ENCODE results near the gene FAM50A. TPM values are rescaled to one million over a fixed set of nuclear protein-coding genes. Genes with fewer than 3 reads are reported as not detected.

Gene FAM50A
- total RNA-seq, 1 donor from 2014 or later, result 19.3 TPM

DNA sequence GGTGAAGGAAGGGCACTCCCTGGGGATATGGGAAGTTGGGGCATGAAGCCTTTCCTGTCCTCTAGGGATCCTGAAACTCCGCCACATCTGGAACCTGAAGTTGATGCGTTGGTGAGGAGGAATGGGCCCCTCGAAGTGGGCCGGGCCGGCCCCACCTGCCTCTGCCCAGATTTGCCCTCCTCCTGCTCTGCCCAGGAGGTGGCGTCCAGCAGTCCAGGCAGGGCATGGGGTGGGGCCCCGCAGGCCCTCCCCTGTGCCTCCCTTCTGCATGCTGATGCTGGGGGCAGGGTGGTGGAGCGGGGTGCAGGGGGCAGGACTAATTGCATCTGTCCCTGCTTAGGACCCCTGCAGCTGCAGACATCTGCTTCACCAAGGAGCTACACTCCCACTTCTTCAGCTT lies 30.8 kb upstream of the FAM50A start:
- no peak for DNase-seq (ENCODE audit: low spot score)

DNA sequence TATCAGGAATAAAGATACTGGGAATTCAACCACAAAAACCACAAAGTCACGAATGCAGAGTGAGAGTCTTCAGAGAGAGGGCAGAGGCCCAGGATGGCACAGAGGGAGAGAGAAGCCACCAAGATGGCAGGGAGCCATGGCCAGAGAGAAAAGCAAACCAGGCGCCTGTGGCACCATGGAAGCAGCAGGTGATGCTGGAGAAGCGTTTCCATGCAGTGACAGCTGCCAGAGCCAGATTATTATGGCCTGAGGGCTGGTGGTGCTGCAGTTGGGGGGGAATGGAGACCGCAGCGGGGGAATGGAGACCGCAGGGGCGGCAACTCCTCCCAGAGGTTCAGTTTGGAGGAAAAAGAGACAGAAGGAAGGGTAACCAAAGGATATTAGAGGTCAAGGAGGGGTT lies 26.8 kb upstream of the FAM50A start:
- DNase-seq (ENCODE audit: low spot score), result no peak

DNA sequence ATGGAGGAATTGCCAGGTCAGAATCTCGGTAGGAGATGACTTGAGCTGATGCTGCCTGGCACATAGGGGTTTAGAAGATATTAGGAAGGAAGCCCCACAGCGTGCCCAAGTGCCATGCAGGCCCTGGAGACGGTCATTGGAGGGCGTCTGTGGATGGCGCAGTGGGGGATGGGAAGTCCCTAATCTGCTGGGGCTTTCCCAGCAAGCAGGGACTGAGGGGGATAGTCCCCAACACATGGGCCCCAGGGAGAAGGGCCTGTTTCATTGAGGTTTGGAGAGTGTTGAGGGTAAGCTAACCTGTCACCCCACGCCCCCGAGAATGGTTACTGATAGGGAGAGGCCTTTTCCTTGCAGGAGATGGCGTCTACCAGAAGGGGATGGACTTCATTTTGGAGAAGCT lies 24.8 kb upstream of the FAM50A start:
- DNase-seq (ENCODE audit: low spot score), result no peak

DNA sequence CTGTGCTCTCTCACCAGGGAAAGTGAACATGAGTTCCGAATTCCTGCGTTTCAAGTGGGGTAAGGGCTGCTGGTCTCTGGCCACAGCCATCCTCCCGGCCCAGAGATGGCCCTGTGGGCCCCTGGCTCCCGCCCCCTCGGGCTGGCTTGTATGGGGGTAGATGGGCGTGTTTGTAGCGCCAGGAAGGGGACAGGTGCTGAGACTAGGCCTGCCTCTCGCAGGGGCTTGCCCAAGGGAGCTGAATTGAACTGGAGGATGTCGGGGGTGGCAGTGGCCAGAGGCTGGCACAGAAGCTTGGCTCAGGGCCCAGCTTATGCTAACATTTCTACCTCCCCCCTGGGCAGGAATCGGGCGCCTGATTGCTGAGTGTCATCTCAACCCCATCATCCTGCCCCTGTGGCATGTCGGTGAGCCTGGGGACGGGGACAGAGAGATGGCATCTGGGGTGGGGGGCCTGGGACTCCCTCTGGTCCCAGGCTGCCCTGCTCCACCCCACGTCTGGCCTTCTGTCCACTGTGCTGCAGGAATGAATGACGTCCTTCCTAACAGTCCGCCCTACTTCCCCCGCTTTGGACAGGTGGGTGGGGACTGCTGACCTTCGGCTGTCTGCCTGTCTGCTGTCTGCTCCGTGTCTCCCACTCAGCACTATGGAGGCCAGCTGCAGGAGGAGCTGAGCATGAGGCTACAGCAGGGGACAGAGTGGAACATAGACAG lies 24.1 kb upstream of the FAM50A start:
- DNase-seq (ENCODE audit: low spot score), result no peak

DNA sequence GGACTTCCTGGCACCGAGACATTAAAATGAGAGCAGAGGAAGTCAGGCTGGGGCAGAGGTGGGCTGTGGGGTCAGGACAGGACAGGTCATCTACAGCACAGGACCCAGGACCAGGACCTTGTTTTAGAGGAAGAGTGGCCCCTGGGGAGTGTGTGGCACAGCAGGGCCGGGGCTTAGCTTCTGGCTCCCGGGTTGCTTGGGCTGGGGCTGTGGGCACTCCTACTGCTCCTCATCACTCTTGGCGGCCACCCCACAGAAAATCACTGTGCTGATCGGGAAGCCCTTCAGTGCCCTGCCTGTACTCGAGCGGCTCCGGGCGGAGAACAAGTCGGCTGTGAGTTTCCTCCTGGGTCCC lies 23.6 kb upstream of the FAM50A start:
- no peak for DNase-seq (ENCODE audit: low spot score)

DNA sequence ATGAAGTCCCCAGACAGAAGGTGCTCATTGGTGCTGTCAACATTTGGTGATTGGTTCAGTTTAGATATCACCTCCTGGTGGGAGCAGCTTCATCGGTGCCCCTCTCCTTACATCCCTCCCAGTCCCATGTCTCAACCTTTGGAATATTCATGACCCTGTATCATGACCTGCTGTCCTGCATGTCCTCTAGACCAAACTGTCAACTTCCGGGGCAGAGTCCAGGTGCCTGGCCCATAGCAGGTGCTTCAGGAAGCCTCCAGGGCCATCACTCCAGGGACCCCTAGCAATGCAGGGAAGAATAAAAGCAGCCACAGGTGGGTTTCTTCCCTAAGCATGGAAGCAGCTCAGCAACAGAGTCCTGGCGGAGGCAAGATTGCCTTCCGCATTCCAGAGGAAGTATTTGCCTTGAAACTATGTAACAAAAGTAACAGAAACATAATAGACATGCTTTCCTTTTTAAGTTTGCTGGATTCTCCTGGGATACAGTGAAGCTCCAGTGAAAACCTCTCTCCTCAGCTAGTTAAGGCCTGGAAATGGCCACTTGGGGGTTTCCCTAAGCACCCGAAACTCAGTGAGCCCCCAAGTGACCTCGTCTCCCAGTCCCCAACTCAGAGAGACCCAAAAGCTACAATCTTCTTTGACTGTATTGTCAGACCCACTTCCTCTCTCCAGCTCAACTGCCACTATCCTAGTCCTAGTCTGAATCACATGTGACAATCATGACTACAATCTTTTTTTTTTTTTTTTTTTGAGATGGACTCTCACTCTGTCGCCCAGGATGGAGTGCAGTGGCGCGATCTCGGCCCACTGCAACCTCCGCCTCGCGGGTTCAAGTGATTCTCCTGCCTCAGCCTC lies 16.8 kb upstream of the FAM50A start:
- no peak for DNase-seq (ENCODE audit: low spot score)

DNA sequence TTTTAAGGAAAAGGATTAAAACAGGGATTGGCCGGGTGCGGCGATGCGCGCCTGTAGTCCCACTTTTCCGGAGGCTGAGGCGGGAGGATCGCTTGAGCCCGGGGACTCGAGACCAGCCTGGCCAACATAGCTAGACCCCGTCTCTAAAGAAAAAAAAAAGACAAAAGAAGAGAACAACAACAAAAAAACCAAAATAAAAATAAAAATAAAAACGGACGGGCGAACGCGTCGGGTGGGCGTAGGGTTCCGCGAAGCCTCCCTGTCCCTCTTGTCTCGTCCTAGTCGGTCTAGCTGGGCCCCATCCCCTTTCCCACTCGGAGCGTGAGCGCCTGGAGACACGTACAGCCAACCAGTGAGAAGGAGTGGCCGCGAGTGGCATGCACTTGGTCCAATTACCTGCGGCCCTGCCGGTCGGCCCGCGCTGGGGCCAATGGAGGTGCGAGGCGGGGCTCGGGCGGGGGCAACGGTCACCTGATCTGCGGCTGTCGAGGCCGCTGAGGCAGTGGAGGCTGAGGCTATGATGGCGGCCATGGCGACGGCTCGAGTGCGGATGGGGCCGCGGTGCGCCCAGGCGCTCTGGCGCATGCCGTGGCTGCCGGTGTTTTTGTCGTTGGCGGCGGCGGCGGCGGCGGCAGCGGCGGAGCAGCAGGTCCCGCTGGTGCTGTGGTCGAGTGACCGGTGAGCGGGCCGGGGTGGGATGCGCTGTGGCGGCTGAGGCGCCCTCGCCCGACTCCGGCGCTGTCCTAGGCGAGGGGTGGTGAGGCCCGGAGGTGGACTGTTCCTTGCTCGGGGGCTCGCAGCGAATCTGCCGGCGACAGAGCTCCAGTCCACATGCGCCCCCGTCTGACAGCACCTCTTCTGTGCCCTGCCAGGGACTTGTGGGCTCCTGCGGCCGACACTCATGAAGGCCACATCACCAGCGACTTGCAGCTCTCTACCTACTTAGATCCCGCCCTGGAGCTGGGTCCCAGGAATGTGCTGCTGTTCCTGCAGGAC lies 15.5 kb upstream of the FAM50A start, which contains the start of gene ATP6AP1:
ATP6AP1 (plus strand) TSS at position 502 of the 996 bp plus-strand sequence; CDS start at position 518, 16 bp downstream.
- peak; percentile 95 for DNase-seq (ENCODE audit: low spot score)

DNA sequence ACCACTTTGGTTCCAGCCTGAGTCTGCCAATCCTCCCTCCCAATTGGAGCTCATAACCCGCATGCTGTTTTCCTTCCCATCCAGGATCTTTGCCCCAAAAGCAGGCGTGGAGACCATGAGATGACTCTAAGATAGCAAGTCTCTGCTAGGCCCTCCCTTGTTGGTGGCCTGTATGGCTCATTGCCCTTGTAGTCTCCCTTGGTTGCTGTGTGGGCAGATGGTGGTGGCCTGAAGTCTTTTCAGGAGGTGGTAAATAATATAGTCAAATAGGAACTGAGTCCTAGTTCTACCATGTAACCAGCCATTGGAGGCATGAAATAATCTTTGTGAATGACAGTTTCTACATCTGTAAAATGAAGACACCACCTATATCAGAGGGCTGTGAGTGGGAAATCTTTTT lies 14.2 kb upstream of the FAM50A start:
- DNase-seq (ENCODE audit: low spot score), result no peak

DNA sequence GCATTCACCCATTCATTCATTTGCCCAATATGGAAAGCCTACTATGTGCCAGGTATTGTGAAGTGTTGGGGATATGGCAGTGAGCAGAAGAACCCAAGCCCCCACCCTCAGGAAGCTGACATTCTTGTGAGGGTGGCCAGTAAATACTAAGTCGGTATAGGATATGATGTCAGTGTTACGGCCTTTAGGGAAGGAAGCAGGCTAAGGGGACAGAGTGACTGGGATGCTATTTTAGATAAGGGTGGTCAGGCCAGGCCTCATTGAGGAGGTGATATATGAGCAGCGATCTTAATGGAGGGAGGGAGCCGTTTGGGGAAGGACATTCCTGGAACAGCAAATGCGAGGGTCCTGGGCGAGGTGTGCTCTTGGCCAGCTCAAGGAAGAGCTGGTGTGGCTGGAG lies 13.5 kb upstream of the FAM50A start:
- DNase-seq (ENCODE audit: low spot score), result no peak

DNA sequence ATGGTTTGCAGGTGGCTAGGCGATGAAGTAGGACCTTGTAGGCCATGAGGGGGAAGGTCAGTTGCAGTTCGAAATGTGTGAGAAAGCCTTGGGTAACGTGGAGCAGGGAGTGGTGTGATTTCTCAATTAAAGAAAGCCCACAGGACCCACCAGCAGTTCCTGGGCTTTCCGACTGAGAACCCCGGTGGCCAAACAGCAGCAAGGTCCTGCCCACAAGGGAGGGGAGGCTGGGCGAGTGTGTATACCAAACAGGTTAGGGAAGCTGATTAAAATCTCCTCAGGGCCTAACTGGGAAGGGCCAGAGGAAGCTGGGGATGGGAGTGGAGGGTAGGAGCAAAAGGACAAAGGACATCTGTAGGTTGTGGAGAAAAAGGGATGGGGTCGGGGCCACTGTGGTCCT lies 13.0 kb upstream of the FAM50A start:
- DNase-seq (ENCODE audit: low spot score), result no peak

DNA sequence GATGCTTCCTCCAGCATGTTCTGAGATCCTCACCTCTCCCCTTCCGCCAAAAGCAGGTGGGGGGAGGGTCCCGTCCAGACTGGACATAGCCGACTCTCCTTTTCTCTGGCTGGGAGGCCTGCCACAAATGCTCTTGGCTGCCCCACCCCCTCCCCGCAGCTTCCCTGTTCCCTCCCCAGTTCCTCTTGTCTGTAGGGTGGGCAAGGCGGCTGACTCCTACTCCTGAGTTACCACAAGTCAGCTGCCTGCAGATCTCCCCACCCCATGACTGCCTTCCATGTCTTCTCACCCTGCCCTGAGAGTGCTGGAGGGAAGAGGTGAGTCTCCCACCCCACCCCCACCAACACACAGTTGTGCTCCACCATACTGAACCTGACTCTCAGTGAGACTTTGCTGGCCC lies 12.6 kb upstream of the FAM50A start:
- no peak for DNase-seq (ENCODE audit: low spot score)

DNA sequence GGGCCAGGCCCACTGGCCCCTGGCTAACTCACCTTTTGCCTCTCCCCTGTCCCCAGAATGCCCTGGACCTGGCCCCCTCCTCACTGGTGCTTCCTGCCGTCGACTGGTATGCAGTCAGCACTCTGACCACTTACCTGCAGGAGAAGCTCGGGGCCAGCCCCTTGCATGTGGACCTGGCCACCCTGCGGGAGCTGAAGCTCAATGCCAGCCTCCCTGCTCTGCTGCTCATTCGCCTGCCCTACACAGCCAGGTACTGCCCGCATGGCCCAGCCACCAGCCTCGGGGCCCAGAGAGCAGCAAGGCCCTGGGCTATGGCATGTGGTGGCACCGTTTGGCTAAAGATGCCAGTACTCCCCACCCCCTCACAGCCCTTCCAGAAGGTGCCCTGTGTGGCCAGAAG lies 11.7 kb upstream of the FAM50A start:
- no peak for DNase-seq (ENCODE audit: low spot score)

DNA sequence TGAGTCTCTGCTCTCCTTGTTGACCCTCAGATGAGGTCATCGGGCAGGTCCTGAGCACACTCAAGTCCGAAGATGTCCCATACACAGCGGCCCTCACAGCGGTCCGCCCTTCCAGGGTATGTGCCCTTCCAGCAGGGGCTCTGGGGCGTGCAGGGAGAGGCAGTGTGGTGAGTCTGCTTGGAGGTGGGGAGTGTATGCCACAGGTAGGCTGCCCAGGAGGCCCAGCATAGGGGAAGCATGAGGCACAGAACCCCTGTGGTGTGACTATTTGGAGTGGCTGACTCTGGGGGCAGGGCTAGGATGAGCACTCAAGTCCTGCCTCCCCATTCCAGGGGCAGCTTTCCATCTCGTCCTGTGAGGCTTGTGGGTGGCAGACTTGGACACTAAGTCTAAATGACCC lies 10.3 kb upstream of the FAM50A start:
- DNase-seq (ENCODE audit: low spot score), result no peak

DNA sequence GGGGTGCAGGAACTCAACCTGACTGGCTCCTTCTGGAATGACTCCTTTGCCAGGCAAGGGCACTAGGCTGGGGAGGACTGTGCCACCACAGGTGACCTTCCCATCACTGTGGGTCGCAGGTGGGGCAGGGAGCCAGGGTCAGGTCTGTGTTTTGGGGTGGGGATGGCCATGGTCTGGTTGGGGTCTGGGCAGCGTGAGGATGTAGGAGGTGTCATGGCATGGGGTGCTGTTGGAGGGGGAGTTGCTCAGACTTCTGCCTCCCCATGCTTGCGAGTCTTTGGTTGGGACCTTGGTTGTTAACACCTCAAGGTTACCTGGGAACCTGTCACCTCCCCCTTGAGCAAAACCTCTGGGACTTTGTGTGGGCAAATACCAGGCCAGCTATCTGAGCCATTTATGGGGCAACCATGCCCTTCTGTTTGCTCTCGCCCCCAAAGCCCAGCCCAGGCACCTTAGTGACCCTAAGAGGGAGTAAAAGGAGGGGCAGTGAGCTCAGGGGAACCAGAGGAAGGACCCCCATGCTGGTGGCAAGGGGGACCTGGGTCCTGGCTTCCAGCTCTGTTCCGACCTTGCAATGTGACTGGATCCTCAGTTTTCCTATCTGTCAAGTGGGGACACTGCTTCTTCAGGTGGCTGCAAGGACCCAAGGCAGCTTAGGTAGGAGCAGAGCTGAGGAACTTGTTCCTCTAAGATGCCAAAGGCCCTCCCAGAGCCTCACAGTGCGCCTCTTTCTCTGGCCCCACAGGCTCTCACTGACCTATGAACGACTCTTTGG lies 9.4 kb upstream of the FAM50A start:
- DNase-seq (ENCODE audit: low spot score), result no peak

DNA sequence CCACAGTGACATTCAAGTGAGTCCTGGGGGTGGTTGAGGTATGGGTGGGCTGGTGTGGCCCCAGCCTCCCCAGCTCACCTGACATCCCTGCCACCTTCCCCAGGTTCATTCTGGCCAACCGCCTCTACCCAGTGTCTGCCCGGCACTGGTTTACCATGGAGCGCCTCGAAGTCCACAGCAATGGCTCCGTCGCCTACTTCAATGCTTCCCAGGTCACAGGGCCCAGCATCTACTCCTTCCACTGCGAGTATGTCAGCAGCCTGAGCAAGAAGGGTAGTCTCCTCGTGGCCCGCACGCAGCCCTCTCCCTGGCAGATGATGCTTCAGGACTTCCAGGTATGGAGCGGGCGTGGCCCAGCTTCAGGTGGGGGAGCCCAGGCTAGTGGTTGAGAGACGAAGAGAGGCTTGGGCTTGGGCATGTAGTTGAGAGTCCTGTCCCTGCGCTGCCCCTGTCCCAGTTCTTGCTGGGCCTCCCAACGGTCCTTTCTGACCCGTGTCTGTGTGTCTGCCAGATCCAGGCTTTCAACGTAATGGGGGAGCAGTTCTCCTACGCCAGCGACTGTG lies 8.7 kb upstream of the FAM50A start:
- DNase-seq (ENCODE audit: low spot score), result no peak

DNA sequence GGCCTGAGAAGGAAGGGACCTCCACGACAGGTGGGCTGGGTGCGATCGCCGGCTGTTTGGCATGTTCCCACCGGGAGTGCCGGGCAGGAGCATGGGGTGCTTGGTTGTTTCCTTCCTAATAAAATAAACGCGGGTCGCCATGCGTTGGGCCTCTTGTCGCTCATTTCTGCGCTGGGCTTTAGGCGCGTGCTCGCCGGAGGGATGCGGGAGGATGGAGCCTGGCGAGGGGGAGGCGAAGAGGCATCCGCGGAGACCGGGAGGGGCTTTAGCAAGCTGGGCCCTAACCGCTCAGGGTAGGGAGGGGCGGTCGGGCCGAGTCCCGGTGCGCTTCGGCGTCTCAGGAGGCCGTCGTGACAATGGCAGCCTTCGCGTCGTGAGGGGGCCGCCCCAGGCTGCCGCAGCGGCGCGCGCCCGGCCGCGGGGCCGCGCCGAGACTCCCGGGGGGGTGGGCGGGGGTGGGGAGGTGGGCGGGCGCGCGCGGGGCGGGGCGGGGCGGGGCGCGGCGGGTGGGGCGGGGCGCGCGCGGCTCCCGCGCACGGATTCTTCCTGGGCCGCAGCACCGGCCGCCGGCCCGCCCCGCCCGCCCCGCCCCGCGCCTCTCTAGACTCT lies 7.5 kb upstream of the FAM50A start:
- DNase-seq (ENCODE audit: low spot score), result no peak

DNA sequence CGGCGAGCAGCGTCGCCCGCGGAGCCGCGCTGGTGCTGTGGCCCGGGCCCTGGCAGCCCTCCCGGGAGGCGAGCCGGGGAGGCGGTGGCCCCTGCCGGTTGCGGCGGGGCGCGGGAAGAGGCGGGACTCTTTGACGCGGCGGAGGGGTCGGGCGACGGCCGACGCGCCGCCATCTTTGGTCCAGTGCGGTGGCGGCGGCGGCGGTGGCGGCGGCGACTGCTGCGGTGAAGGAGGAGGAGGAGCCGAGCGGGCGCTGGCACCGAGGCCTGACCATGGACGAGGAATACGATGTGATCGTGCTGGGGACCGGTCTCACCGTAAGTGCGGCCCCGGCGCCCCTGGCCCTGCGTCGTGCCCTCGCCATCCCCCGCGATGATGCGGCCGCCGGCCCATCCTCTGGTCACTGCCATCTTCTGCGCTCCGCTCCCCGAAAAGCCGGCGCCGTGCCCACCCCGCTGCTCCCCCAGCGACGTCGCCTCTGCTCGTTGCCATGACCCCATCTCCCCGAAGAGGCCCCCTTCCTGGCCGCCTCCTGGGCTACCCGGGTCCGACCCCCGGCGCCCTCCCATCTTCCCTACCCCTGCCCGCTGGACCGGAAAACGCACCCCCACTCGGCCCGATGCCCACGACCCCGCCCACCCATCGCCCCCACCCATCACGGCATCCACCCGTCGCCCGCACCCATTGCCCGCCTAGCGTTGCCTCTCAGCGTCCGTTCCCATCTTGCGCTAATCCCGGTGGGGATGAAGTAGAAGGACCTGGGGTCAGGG lies 6.8 kb upstream of the FAM50A start, which contains the start of gene GDI1:
GDI1 (plus strand) TSS at position 172 of the 770 bp plus-strand sequence; CDS start at position 273, 101 bp downstream.
- DNase-seq (ENCODE audit: low spot score), result peak; percentile 44

DNA sequence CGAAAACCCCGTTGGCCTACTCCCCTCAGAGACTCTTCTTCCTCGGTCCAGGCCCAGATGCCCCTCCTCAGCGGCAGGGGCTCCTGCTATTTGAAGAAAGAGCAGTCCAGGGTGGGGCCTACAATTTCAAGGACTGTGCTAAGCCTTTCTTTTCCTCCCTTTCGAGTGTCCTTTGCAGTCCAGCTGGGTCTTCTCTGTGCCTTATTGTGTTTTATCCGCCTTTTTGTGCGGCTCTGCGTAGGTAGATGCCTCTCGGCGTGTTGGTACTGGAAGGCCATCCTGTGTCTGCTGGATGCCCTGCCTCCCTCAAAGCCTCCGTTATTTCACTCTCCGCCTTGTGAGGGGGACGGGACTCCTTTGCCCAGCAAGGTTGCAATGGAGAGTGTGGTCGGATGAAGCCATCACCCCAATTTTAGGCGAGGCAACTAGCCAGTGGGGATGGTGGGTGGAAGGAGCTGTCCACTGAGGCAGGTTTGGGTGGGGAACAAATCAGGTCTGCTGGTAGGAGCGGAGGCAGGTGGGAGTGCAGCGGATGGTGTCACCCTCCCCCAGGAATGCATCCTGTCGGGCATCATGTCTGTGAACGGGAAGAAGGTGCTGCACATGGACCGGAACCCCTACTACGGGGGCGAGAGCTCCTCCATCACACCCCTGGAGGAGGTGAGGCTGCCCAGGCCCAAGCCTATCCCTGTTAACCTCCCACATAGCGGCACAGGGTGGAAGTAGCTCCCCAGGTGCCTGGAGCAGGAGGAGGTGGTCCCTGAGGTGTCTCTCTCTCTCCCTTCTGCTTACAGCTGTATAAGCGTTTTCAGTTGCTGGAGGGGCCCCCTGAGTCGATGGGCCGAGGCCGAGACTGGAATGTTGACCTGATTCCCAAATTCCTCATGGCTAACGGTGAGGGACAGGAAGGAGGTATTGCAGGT lies 5.7 kb upstream of the FAM50A start:
- peak; percentile 33 for DNase-seq (ENCODE audit: low spot score)
